Activated CD8-positive, alpha-beta memory T cell treated with anti-CD3 and anti-CD28 coated beads, Interleukin-2, amount 50 U/mL, for 48 hours (primary cell): ENCODE results near the gene GEMIN2.
A peak's percentile ranks its signal among the peaks of the same experiment; 100 is the strongest.
"Not testable (repeated sequence)": the region's sequence is repeated elsewhere in the genome, so short reads cannot be mapped to it uniquely, and the experiment has no call there.

Experiments used
- DNase-seq: peaks from one replicate; pipeline ENCODE4 v3.0.0-alpha.2; 2020

GEMIN2 gene, protein sequence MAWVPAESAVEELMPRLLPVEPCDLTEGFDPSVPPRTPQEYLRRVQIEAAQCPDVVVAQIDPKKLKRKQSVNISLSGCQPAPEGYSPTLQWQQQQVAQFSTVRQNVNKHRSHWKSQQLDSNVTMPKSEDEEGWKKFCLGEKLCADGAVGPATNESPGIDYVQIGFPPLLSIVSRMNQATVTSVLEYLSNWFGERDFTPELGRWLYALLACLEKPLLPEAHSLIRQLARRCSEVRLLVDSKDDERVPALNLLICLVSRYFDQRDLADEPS

DNA sequence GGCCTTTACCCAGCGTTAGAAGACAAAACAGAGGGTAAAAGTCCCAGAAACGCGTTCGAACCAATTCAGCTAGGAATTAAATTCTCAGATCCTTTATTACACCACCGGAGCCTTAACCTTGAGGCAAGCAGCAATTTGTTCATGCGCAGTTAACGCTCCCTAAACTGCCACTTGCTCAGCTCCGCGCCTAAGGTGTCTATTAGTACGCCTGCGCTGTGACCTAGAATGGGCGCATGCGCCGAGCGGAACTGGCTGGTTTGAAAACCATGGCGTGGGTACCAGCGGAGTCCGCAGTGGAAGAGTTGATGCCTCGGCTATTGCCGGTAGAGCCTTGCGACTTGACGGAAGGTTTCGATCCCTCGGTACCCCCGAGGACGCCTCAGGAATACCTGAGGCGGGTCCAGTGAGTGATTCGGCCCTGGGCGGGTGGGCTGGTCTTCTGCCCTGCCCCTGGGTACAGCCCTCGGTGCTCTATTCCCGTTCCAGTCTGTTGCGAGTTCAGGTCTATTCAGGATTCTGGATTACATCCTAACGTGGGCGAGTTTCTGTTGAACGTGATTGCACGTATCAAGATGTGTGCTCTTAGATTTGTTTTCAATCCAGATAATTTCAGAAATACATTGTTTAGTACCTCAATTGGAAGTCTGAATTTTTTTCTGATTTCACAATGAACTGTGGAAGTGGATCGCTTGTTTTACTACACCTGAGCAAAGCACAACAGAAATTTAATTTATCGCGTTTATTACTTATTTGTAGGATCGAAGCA is at the start of gene GEMIN2:
Gene GEMIN2, plus strand, starts transcription at position 251 of the 766 bp plus-strand sequence. Its CDS starts 16 bp downstream, at position 267.
- DNase-seq: peak; percentile 97

DNA sequence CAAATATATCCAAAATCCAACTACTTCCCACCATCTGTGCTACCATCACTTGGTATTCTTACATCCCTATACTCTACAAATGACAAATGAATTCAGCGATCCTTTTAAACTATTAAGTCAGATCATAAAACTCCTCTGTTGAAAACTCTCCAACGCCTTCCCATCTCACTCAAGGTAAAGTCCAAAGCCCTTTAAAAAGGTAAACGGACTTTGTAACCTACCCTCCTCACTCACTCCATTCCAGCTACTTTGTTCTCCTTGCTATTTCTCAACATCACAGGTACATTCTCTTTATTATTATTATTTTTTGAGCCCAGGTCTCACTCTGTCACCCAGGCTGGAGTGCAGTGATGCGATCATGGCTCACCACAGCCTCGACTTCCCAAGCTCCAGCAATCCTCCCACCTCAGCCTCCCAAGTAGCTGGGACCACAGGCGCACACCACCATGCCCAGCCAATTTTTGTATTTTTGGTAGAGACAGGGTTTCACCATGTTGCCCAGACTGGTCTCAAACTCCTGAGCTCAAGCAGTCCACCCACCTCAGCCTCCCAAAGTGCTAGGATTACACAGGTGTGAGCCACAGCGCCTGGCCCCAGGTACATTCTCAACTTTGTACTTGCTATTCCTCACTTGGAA is 44.8 kb upstream of the GEMIN2 start:
- DNase-seq: not testable (repeated sequence)

DNA sequence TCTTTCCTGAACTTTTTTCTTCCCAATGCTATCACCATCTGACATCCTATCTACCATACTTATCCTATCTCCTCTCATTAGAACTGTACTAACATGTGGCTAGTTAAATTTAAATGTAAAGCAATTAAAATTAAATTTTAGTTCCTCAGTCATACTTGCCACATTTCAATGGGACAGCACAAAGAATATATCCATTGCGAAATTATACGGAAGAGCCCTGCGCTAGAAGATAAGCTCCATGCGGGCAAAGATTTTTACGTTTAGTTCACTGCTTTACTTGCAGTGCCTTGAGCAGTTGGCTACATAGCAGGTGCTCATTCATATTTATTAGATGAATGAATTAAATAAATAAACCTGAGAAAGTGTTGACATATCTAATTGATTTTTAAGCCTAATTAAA is 44.2 kb upstream of the GEMIN2 start:
- DNase-seq: no peak

DNA sequence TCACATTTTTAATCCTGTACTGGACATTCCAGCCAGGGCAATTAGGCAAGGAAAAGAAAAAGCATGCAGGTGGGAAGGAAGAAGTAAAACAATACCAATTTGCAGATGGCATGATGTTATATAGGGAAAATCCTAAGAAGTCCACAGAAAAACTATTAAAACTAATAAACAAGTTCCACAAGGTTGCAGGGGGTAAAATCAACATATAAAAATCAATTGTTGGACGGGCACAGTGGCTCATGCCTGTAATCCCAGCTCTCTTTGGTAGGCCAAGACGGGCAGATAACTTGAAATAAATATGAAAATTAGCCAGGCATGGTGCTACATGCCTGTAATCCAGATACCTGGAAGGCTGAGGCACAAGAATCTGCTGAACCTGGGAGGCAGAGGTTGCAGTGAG is 43.0 kb upstream of the GEMIN2 start:
- DNase-seq: no peak

DNA sequence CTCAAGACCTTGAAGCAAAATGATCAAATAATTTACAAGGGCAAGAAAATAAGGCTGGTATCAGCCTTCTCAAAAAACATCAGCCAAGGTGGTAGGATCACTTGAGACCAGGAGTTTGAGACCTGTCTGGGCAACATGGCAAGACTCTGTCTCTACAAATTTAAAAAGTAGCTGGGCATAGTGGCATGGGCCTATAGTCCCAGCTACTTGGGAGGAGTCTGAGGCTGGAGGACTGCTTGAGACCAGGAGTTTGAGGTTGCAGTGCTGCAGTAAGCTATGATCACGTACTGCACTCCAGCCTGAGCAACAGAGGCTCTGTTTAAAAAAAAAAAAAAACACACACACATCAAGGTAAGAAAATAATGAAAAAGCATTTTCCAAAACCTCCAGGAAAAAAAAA is 33.2 kb upstream of the GEMIN2 start:
- DNase-seq: no peak

DNA sequence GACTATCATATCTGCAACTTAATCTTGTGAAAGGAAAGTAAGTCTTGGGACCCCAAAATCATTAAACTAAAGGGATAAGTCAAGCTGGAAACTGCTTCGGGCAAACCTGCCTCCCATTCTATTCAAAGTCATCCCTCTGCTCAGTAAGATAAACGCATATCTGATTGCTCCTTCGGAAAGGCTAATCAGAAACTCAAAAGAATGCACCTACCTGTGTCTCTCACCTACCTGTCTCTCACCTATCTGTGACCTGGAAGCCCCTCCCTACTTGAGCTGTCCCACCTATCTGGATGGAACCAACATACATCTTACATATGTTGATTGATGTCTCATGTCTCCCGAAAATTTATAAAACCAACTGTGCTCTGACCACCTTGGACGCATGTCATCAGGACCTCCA is 31.0 kb upstream of the GEMIN2 start:
- no peak for DNase-seq

DNA sequence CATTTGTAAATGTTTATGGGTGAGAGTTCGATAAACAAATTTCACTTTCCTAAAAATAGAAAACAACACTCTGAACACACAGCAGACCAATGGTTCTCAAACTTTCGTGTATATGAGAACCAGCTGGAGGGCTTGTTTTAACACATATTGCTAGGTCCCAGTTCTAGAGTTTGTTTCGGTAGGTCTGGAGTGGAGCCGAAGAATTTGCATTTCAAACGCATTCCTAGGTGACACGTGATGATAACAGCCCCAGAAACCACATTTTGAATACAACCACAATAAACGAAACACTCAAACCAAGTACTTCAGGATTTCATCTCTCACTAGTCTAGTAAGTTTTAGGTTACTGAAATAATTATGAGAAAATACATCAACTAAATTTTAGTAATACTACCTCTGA is 28.2 kb upstream of the GEMIN2 start:
- DNase-seq: no peak

DNA sequence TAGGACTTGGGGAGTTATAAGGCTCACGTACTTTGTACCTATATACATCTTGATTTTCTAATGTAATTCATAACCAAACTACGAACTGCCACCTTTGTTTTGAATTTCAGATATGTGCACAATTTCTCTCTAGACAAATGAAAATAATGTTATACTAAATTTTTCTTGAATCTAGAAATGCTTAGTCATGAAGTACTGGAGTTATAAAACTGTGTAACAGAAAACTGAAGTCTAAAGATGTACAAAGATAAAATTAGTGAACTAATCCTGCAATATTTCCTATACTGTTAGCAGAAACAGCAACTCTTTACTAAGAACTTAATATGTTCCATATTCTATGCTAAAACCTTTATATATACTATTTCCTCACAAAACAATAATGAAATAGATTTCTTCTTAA is 26.6 kb upstream of the GEMIN2 start:
- DNase-seq: no peak

DNA sequence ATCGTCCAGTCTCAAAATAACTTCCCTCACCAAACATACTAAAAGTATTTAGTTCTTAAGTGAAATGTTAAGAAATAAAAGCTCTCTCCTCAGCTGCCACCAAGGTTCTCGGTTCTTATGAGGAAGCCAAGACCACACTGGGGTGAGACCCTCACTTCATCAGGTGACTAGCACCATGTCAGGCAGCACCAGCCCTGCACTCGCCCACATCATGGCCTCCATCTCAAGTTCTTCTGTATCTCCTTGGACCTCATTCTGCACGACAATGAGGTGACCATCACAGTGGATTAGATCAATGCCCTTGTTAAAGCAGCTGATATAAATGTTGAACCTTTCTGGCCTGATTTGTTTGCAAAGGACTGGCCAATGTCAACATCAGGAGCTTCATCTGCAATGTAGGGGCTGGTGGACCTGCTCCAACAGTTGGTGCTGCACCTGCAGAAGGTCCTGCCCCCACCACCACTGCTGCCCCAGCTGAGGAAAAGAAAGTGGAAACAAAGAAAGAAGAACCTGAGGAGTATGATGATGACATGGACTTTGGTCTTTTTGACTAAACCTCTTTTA is 23.5 kb upstream of the GEMIN2 start:
- no peak for DNase-seq

DNA sequence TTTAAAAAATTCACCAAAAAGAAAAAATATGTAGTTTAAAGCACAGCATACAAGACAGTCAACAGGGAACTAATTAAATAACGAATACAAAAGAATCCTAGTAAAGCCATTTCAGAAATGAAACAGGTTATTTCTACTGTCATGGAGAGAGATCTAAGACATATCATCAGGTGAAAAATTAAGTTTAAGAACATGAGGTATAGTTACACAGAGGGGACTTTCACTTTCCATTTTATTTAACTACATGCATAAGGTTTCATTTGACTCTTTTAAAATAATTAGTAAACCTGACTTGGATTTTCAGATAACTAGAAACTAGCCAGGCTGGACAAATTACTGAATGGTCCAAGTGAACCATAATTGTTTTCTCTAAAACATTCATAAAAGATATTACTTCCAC is 22.4 kb upstream of the GEMIN2 start:
- DNase-seq: no peak

DNA sequence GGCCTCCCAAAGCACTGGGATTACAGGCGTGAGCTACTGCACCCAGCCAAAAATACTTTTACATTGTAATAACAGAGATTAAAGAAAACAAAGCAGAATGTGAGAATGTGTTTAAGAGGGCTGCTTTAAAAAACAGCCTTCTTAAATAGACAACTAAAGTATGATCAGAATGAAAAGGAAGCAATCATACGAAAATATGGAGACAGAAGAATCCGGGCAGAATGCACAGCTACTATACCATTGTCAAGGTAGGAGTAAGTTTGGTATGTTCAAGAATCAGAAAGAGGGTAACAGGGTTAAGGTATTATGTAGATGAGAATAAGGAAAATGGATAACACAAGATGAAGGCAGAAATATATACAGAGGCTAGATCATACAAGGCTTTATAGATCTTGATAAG is 19.6 kb upstream of the GEMIN2 start:
- DNase-seq: no peak

DNA sequence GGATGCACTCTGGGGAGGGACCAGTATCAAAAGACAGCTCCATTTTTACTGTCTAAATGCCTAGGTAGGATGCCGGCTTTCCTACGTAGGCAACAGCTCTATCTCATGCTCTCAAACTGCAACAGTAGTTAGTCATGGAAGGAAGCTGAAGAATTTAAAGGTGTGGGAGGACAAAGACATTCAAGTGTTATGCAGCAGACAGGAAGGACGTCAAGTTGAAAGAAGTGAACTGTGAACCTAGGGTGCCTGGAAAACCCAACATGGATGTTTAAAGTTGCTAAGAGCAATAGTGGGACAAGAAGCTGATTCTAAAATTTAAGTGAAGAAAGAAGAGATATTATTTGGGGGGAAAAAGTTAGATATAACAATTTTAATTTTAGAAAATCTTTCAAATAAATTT is 17.0 kb upstream of the GEMIN2 start:
- no peak for DNase-seq

DNA sequence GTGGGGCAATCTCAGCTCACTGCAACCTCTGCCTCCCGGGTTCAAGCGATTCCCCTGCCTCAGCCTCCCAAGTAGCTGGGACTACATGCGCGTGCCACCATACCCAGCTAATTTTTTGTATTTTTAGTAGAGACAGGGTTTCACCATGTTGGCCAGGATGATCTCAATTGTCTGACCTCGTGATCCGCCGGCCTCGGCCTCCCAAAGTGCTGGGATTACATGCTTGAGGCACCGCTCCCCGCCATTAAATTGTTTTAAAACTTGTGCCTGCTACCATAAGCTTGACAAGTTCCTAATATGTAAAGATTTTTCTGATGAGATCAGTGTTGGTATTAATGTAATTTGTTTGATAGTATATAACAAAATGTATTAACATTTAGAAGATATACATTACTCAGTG is 14.9 kb upstream of the GEMIN2 start:
- not testable (repeated sequence) for DNase-seq

DNA sequence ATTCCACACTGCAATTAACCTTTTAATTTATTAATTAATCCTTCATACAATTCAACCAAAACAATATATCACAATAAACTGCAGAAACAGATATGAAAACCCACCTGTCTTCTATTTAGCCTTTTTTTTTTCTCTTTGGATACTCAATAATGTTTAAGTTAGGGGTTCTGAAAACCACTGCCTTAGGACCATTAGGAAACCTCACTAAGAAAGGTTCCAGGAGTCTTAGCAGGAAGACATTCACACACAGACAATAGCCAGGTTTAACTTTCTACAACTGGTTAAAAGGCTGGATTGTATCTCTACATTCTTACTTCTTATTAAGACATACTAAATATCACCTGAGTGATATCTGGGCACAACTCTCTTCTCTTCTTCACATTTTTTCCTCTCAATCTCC is 14.4 kb upstream of the GEMIN2 start:
- no peak for DNase-seq

DNA sequence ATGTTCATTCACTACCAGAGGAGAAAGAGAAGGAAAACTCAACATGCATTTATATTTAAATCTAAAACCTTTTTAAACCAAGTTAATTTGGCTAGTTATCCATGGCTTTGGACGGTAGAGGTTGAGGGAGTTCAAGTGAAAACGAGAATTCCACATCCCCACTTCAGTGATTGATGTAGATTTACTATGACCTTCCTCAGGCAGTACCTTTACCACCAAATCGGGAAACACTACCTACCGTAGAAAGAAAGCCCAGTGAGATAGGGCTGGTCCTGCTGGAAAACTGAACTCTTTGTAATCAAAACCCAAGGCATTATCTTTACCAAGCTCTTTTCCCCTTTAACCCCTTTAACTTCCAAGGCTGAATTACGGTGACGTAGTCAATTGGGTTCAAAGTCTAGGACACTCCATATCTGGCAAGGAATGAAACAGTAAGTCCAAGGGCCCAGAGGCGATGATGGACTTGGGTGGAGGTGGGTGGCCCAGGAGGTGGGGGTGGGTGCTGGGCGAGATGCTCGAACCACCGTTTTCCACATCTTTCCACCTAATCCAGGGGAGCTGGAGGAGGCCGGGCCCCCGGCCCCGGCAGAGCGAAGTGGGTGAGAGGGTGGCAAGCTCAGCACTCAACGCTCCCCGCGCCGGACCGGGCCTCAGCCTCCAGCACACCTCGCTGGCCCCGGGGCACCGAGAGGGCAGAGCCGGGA is 11.7 kb upstream of the GEMIN2 start:
- no peak for DNase-seq

DNA sequence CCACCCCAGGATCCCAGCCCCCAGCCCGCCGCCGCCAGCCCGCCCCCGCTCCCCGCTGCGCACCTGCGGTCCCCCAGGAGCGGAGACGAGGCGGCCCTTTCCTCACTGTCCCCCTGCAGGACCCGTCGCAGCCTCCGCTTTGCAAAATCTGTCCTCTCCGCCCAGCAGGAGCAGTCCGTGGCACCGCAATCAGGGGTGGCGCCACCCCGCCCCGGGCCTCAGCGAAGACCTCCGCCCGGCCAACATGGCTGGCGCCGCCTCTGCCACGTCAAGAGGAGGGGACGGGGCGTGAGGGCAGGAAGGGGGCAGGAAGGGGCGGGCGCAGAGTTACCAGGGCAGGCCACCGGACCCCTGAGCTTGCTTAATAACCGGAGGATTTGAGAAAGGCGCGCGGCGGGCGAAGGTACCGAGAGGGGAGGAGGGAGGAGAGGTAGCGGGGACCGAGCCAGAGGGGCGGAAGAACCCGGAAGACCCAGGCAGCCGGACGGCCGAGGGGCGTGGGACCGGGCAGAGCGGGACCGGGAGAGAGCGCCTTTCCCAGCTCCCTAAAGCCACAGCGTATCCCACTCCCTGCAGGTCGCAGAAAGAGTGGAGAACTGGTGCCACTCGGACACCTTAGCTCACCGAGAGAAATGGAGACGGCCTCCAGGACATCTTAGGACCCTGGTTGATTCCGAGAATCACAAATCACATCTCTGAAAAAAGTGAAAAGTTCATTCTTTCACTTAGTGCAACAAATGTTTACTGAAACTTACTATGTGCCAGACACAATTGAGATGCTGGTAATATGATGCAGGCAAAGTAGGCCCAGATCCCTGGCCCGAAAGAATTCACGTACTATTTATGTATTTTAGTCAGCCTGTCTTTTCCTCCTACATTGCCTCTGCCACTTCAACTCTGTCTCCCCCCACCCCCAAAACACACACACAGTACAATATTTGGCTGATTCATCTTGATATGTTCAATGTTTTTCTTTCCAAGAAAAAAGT is 10.9 kb upstream of the GEMIN2 start, which contains the start of gene SEC23A:
Gene SEC23A, minus strand, starts transcription at position 267 of the 989 bp plus-strand sequence. CDS start 7,117 bp downstream, outside the sequence.
- DNase-seq: peak; percentile 89

DNA sequence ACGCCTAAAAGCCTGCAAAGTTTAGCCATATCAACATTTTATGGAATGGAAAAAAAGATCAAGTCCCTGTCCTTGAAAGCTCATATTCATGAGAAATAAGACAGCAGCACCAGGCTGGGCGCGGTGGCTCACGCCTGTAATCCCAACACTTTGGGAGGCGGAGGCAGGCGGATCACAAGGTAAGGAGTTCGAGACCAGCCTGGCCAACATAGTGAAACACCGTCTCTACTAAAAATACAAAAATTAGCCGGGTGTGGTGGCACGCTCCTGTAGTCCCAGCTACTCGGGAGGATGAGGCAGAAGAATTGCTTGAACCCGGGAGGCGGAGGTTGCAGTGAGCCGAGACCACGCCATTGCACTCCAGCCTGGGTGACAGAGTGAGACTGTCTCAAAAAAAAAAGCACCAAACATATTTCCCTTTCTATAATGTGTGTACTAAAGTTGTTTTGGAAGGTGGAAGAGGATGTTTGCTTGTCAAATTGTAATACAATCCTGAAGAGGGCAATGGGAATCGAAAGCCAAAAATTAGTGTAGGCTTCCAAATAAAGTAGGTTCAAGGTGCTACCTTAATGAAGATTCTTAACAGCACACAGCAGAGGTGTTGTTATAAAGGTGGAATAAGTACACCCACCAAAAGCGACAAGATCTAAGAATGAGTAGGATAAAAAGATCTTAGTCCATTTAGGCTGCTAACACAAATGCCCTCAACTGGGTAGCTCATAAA is 9.9 kb upstream of the GEMIN2 start:
- DNase-seq: not testable (repeated sequence)

DNA sequence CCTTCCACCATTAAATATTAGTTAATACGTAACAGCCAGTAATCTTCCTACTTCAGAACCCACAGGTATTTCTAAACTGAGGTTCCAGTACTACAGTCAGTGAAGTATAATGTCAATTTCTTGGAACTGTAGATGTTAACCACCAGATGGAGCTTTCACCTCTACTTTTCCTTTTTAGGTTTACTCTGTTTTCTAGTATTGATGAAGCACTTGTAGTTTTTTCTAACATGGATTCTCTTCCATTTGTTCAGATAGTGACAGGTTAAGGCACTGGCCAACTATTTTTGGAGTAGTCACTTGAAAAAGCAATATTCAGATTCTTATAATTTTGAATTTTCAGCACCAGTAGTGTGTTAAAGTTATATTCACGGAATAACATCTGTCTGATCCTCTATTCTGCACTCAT is 6.5 kb upstream of the GEMIN2 start:
- DNase-seq: no peak

DNA sequence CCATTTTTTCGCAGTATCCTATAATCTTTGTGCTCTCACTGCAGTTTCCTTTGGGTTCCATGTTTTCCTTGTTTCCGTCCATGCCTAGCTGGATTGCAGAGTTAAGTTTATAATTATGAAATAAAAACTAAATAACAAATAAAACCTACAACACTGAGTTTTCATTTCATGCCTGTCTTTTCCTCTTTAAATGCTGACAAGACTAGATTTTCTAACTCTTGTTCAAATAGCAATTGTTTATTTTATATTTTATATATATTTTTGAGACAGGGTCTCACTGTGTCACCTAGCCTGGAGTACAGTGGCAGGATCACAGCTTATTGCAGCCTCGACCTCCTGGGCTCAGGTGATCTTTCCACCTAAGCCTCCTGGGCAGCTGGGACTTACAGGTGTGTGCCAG is 5.3 kb upstream of the GEMIN2 start:
- DNase-seq: no peak

DNA sequence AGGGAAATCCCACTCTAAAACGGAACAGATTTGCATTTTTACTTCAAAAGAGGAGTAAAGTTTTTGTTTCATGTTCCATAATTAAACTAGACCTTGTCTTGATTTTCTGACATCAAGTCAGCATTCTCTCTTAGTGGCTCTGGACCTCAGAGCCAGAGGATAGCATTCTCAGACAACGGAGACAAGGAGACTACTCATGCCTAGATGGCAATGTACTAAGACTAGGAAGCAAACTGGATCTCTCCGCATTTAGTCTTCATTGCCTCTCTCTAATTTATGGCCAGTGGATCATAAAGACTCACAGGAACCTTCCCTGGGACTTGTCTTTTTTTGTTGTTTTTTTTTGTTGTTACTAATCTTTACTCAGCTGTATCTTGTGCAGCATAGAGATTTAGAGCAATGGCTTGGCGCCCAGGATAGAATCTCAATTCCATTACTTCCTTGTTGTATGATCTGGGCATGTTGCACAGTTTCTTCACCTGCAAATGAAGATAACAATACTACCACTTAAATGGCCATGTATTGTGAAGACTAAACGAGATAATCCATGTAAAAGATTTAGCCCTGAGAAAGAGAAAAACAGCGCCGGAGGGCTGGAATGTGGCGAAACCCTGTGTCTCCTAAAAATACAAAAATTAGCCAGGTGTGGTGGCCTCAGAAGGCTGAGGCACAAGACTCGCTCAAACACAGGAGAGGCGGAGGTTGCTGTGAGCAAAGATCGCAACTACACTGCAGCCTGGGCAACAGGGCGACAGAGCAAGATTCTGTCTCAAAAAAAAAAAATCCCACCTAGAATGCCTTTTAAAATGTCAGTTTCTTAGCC is 4.0 kb upstream of the GEMIN2 start:
- DNase-seq: no peak
